HG03175 (cell line): ENCODE measurements around the gene MRFAP1.
"Not testable (repeated sequence)": the region's sequence is repeated elsewhere in the genome, so short reads cannot be mapped to it uniquely, and the experiment has no call there.

Experiments
- ATAC-seq: cut with Tn5 transposase; IDR thresholded peaks from one replicate; pipeline ENCODE4 v1.9.1; 2021; ENCODE audit warnings: mild to moderate bottlenecking, moderate library complexity; ENCODE audit not compliant: unreplicated experiment

Gene MRFAP1

DNA sequence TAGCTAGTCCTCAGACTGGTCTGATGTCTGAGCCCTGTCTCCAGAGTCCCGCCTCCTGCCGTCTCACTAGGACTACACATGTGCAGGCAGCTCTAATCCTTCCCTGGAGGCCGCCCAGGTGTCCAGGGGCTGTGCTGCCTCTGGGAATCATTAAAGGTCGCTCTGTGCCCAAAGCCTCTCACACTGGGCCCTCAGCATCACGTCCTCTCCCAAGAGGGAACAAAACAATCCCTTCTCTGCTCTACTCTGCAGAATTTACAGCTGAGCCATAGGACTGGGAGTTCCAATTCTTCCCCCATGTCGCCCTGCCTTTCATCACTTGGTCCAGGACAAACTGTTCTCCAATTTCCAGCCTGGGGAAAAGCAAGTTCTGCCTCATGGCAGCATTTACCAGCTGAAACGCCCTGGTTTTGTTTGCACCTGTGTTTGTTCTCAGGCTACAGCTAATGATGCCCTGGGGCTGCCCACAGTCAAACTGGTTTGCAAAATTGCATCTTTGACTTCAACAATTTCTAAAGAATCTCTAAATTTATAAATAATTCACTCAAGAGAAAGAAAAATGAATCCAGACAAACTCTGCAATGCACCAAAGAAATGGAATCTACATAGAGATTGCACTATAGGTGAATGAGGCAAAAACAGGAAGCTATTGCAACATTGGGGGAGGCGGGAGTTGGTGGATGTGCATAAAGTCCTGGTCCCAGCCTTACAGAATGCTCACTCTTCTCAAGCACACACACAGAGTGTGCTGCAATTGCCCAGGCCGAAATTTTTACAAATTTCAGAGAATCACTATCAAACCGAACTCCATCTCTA is 7.2 kb upstream of the MRFAP1 start:
- ATAC-seq, result no peak

DNA sequence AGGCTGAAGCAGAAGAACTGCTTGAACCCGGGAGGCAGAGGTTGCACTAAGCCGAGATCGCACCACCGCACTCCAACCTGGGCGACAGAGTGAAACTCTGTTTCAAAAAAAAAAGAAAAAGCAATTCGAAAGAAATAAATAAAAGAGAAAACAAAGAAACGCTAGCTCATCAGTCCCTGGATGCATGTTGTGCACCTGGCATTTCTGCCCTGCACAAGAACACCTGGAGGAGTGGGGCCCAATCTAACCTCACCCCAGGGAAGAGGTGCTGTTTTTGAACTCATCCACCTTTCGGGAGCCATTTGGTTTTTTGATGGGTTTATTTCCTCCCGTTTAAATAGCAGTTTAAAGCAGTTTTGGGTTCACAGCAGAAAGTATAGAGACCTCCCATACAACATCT is 5.7 kb upstream of the MRFAP1 start:
- no peak for ATAC-seq

DNA sequence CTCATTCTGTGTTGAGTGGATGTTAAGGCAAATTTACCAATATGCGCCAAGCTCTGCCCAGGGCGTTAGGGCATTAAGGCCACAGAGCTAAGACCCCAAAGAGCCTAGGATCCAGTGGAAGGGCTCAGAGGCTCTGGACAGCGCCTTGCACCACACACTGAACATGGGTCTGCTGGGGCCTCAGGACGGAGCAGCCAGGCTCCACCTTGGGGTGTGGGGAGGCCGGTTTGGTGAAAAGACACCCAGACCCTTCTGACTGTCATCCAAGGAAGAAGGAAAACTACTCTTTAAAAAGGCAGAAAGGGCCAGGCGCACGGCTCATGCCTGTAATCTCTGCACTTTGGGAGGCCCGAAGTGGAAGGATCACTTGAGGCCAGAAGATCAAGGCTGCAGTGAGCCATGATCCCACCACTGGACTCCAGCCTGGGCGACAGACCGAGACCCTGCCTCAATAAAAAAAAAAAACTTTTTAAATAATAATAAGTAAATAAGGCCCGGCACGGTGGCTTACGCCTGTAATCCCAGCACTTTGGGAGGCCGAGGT is 1.3 kb upstream of the MRFAP1 start:
- ATAC-seq, result no peak

DNA sequence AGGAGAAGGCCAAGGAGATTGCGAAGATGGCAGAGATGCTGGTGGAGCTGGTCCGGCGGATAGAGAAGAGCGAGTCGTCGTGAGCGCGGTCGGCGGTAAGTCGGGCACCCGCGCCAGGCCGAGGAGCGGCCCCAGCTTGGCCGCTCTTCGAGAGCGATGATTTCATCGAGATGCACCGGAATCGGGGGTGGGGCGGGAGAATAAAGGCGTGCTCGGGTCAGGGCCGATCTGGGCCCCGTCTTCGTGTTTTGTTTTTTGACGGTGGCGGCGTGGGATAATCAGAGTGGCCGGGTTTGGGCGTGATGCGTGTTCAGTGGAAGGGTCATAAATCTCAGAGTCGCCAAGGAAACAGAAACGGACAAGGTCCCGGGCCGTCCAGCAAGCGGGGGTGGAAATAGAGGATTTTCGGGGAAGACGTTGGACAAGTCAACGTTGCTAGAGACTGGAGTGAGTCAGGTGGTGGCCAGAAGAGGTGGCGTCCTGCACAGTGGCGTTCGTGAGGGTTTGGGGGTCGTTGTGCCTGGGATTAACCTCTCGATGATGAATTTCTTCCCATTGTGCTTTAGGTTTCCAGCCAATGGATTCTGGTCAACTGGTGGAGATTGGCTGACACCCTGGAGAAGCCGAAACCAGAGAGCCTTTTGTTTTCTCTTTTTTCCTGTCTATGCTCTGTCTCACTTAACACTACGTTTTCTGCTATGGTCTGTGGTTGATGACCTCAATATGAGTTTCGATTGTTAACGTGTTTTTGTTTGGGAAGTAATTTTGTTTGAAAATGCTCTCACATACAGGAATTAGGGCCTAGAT is 882 bp downstream of the MRFAP1 start:
- peak; percentile 25 for ATAC-seq

DNA sequence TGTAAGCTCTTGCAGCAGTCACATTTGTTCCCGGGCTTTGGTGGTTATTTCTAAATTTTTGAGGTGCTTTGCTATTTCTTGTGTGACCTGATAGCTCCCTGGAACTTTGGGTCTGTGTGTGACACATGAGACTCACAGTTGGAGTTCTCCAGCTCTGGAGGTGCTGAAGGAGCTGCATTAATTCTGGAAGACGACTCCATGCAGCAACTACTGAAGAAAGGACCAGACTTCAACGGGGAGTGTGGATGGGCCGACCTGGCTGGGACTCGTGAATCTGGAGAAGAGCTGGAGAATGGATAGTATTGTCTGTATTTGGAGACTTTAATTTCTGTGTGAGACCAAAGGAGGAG is 1.5 kb downstream of the MRFAP1 start:
- ATAC-seq, result no peak

DNA sequence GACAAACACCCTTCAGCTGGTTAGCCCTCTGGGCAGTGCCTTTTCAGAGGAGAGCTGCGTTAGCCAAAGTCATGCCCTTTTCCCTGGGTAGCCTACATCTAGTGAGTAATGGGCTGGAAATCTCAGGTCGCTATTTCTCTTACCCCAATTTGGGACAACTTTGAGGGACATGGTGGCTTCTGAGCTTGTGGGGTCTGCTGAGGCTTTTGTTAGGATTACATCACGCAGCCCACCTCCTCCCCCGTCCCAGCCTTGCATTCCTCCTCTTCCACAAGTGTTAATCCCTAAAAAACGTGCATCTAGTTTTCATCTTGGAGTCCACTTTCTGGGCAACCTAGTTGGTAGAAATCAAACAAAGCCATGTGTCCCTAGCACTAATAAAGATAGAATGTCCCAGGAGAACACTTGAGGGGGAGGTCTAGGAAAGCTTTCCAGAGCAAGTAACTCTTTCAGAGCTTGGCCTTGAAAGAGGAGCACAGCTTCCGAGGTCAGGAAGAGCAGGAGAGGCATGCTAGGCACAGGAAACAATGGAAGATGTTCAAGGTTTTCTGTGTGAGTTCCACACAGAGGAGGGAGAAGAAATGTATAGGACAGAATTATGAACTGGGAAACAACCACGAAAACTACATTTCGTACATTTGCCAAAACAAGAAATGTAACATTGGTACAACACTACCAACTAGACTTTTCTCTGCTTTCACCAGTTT is 2.8 kb downstream of the MRFAP1 start:
- ATAC-seq, result no peak

DNA sequence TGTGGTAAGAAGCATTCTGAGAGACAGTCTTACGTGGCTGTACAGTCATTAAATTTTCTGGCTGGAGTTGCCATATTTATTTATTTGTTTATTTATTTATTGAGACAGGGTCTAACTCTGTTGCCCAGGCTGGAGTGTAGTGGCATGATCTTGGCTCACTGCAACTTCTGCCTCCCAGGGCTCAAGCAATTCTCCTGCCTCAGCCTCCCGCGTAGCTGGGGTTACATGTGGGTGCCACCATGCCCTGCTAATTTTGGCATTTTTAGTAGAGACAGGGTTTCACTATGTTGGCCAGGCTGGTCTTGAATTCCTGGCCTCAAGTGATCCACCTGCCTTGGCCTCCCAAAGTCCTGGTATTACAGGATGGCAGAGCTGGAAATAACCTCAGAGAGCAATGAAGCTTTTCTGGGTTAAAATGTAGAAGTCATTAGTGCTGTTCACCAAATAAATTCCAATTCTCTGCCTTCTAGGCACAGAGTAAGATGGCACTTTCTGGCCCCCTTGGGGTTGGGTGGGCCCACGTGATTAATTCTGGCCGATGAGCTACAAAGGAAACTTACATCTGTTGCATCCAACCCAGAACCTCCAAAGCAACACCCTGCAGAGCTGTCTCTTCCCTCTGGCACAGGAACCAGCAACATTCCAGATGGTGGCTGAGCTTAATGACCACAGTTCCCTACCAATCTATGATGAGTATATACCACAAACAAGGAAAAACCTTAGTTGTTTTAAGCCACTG is 4.5 kb downstream of the MRFAP1 start:
- ATAC-seq, result no peak

DNA sequence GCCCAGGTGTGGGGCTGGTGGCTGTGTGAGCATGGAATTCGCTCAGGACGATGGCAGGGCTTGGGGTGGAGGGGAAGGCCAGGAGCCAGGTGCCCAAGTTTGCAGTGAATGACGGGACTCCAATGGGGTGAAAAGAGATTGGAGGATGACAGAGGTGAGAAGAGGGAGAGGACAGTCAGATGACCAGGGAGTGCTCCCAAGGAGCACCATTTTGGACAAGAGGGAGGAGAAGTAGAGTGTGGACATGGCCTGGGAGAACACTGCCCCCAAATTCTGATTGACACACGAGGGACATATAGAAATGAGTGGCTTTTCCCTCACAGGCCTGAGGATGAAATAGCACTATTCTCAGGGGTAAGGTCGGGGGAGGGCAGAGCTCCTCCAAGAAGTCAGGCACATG is 6.7 kb downstream of the MRFAP1 start:
- no peak for ATAC-seq

DNA sequence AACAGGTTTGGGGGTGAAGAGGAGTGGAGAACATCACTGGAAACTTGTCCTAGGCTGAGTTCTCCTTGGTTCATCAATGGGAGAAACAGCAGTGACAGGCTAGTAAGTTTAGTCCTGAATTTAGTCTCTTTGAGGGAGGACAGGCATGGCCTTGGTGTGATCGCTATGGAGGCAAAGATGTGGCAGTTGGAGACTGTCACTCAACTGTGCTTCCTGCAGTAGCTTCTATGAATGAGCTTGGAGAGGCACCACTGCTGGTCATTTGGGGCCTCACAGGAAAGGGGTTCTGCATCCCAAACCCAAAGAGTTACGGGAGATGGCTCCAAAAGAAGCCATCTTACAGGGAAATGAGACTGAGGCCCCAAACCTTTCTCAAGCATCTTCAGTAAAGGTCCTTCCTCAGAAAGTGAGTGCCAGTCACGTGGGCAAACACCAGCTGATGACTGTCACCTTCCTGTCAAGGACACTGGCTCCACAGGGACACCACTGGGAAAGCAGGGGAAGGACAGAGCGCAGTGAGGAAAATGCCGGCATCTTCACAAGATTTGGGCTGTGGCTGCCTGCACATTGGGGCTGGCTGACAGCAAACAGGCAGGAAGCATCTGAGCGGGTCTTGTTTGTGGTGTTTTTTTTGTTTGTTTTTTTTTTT is 7.2 kb downstream of the MRFAP1 start:
- no peak for ATAC-seq

DNA sequence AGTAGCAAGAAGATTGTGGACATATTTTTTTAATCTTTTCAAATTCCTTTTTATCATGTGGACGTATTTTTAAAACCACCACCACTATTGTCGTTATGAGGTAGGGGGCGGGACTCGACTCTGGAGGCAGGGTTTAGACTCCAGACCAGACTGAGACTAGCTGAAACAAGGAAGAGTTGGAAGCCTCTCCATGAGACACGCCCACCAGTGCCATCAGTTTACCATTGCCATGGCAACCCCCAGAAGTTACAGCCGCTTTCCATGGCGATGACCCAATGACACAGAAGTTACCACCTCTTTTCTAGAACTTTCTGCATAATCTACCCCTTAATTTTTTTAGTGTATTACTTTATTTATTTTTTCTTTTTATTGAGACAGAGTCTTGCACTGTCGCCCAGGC is 8.7 kb downstream of the MRFAP1 start:
- ATAC-seq, result no peak

DNA sequence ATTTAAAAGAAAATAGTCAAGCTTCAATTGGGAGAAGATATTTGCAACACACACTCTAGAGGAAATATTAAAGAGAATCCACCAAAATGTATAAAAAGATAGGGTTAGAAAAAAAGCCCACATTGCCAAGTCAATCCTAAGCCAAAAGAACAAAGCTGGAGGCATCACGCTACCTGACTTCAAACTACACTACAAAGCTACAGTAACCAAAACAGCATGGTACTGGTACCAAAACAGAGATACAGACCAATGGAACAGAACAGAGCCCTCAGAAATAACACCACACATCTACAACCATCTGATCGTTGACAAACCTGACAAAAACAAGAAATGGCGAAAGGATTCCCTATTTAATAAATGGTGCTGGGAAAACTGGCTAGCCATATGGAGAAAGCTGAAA is 13.7 kb downstream of the MRFAP1 start:
- not testable (repeated sequence) for ATAC-seq

DNA sequence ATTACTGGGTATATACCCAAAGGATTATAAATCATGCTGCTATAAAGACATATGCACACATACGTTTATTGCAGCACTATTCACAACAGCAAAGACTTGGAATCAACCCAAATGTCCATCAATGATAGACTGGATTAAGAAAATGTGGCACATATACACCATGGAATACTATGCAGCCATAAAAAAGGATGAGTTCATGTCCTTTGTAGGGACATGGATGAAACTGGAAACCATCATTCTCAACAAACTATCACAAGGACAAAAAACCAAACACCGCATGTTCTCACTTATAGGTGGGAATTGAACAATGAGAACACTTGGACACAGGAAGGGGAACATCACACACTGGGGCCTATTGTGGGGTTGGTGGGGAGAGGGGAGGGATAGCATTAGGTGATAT is 14.8 kb downstream of the MRFAP1 start:
- not testable (repeated sequence) for ATAC-seq

DNA sequence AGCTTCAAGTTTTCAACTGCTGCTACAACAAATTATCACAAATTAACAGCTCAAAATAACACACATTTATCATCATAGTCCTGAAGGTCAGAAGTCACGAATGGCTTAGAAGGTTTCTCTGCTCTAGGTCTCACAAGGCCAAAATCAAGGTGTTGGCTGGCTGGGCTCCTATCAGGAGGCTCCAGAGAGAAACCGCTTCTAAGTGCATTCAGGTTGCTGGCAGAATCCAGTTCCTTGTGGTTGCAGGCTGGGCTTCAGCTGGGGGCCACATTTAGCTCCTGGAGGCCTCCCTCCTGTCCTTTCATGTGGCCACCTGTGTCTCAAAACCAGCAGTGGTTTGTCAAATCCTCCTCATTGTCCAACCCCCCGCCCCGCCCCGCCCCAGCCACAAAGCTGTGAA is 15.4 kb downstream of the MRFAP1 start:
- ATAC-seq, result no peak

DNA sequence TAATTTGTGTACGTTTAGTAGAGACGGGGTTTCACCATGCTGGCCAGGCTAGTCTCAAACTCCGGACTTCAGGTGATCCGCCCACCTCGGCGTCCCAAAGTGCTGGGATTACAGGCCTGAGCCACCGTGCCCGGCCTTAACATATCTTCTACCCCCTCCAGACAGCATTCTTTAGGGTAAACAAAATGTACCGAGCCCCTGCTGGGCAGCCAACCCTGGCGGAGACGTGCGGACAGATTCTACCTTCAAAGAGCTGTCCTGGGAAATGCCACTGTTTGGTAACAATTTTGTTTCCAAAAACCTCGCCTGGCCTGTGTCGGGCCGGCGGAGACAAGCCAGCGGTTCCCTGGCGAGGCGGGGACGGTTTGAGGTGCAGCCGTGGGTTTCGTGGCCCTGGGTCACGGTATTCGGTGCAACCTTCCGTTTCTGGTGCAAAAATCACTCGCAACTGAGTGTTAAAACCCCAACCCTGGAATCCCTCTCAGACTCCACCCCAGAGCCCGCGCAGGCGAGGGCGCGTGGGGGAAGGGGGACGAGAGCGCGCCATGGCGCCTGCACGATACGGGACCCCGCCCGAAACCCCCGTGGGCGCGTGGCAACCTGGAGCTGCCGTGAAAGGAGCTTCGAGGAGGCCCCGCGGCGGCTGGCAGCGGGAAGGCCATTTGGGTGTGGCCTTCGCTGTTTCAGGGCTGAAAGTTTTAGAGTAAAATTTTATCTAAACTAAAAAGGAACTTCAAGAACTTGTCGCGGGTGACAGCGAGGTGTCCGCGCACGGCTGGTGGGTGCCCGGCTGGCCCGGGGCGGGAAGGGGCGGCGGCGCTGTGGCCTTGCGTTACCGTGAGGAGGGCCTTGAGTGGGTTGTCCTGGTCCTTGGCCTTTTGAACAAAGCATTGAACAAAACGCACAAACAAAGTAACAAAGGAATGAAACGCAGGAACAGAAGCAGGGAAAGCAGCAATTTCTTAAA is 17.0 kb downstream of the MRFAP1 start:
- no peak for ATAC-seq

DNA sequence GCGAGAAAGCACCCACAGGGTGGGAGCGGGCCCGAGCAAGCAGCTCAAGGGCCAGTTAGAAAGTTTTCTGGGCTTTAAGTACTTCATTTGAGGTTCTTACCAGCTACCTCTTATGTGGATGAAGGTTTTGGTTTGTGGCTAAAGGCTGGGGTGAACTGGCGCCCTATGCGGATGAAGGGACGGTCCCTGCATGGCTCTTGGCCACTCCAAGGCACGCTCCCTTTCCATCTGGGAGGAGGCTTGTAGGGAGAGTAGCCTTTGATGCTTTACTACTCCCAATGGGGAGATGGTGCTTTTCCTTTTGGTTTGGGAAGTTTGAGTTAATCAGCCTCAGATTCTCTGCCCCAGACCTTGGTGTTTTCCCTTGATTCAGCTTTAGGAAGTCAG is 17.7 kb downstream of the MRFAP1 start:
- no peak for ATAC-seq

DNA sequence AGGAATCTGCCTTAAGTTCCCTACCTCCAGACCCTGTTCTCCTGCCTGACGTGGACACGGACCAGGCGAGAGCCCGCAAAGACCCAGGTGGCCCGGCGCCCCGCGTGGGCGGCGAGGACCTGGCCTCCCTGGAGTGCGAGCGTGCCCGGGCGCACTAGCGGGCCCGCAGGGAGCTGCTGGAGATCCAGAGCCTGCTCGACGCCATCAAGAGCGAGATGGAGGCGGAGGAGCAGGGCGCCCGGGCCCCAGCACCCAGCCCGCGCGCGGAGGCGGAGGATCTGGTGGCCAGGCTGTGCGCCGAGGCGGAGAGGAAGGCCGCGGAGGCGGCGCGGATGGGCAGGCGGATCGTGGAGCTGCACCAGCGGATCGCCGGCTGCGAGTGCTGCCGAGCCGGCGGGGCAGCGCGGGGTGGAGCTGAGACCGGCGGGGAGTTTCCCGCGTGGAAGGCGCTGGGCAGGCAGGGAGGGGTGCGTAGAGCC is 18.2 kb downstream of the MRFAP1 start:
- ATAC-seq, result no peak

DNA sequence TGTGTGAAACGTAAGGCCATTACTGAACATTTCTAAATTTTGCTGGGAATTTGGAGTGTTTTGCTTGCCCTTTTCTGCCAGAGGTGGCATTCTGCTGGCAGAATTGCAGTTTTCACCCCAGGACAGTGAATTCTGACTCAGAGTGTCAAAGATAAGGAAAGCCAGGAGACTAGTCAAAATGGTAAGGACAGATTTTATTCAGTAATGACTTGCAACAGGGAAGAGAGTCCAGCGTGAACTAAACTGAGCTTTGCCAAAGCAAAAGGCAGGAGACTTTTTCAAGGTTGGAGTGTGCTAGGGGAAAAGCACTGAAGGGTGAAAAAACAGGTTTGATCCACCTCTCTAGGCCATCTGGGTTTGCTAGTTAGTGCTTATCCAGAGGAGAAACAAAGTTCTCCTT is 19.4 kb downstream of the MRFAP1 start:
- no peak for ATAC-seq

DNA sequence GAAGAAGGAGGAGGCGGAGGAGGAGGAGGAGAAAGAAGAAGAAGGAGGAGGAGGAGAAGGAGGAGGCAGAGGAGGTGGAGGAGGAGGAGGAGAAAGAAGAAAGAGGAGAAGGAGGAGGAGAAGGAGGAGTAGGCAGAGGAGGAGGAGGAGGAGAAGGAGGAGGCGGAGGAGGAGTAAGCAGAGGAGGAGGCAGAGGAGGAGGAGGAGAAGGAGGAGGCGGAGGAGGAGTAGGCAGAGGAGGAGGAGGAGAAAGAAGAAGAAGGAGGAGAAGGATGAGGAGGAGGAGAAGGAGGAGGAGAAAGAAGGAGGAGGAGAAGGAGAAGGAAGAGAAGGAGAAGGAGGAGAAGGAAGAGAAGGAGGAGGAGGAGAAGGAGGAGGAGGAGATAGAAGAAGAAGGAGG is 19.9 kb downstream of the MRFAP1 start:
- no peak for ATAC-seq

DNA sequence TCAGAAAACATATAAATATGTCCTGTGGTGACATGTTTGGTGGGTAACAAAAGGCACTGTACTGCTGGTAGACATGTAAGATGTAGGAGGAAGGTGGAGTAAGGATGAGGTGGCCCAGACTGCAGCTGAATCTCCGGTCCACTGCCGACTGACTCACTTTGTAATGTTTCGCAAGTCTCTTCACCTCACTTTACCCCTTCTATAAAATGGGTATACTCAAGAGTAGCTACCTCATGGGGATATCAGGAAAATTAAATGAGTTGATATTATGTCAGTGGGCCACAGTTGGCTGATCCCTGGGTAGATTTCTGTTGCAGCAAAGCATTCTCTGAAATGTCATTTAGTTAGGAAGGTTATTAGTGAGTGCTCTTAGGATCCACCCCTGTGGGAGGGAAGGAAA is 22.1 kb downstream of the MRFAP1 start:
- ATAC-seq, result no peak
